Left colon (tissue), 2 donors: ENCODE results near the gene TFDP2. TPM values are rescaled to one million over a fixed set of nuclear protein-coding genes. Genes with fewer than 3 reads are reported as not detected.
"Not testable (repeated sequence)": the region's sequence is repeated elsewhere in the genome, so short reads cannot be mapped to it uniquely, and the experiment has no call there.

ENCODE experiments used
- ATAC-seq: fragments of 200-7000 bp; cut with Tn5 transposase; one replicate; pipeline ENCODE4 v1.9.1; 2020; ENCODE audit warnings: mild to moderate bottlenecking, moderate library complexity
- DNase-seq, 2 donors: peaks; one replicate each; pipeline ENCODE4 v3.0.0-alpha.2; 2020
- intact Hi-C, 2 donors: fragments of 100-400 bp; cut with DNase I in 1 of 2; cut with micrococcal nuclease in 1 of 2; formaldehyde crosslinking; loops; one replicate each; pipeline versions ENCODE4 v1.11.2 to v1.14.0; 2022; cut with DNase I, micrococcal nuclease
- total RNA-seq, 2 donors: library from RNA; stranded (reverse); fragmentation: NEBNext Ultra II Directional; extraction: Animal tissue kit (Norgen Biotek cat#: 25700); gene quantifications; one replicate each; pipeline ENCODE4 v1.2.1, GENCODE V29; 2021
- donor health status: DM: no; HTN: no; CAD: no.
- donor health status: DM: yes; HTN: yes; CAD: no.

Gene TFDP2
- total RNA-seq, 2 donors from 2014 or later: 33.7 to 46.2 TPM

DNA sequence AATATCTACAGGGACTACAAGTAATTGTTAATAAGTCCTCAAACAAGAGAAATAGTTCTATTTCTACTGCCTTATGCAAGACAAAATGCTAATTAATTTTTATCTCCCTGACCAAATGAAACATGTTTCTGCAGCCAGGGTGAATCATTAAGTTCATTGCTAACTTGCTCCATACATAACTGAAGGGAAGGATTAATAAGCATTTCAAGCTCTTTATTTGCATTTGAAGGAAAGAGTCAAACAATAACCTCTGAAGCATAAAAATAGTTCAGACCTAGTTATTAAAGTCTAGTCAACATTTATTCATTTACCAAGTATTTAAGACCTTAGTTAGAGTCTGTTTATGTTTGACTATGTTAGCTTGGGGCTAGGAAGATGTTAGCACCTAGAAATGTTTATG is 152.9 kb downstream of the TFDP2 start:
- intact Hi-C loops: no loop called here
- ATAC-seq: no peak
- DNase-seq: no peak

DNA sequence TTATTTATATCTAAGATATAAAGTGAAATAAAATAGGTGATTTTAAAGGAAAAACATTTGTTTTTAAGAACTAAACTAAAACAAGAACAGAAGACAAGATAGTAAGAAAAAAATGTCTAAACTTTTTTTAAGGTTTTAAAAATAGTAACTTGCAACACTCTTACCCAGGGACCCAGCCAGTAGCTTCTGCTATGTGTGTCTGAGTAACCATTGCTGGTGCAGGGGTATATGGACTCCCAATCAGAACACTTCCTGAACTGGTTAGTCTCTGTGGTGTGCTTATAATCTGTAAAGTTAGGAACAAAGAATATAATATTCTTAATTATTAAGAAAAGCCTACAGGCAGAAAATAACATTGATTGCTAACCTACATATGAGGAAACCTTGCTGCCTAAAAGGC is 154.5 kb downstream of the TFDP2 start:
- intact Hi-C loops: no loop called here
- DNase-seq: no peak
- no peak for ATAC-seq

DNA sequence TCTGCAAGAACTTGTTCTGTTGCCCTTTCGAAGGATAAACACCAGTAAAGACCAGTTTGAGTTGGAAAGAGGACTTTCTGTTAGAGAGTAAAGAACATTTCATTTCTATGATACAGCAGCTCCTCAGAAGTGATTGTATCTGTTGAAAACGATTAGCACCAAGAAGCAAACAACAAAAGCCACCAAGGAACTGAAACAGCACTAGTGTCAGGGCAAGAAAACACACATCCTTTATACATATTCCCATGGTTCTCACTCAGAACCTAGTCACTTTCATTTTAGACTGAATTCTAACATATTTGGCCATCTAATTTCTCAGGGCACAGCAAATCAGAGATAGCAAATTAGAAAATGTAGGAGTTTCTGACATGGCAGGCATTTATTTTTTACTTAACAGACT is 156.8 kb downstream of the TFDP2 start:
- ATAC-seq (no peak), DNase-seq (no peak)
- intact Hi-C loops: no loop called here

DNA sequence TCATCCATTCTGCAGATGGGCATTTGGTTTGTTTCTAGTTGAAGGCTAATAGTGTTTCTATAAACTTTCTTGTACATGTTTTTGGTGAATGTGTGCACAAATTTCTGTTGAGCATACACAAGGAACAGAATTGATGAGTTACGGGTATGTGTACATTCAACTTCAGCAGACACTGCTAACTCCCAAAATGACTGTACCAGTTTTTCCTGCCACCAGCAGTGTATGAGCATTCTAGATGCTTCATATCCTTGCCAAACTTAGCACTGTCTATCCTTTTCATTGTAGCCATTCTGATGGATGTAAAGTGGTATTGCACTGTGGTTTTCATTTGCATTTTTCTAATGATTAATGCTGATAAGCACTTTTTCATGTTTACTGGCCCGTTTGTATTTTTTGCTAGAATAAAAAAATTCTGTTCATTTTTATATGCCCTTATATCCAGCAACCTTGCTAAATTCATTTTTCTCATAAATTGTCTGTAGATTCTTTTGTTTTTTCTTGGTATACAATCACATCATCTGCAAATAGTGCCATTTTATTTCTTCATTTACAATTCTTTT is 162.7 kb downstream of the TFDP2 start:
- DNase-seq: no peak
- no peak for ATAC-seq
- intact Hi-C loops: no loop called here

DNA sequence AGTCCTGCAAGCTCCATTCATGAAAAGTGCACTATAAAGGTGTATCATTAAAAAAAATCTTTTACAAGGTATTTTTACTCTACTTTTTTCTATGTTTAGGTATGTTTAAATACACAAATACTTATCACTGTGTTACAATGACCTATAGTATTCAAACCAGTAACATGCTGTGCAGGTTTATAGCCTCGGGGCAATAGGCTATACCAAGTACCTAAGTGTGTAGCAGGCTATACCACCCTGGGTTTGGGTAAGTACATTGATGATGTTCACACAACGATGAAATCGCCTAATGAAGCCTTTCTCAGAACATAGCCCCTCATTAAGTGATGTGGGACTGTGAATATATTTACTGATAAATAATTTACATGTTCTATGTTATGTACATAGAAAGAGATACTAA is 168.3 kb downstream of the TFDP2 start:
- DNase-seq (no peak), ATAC-seq (no peak)
- intact Hi-C loops: no loop called here

DNA sequence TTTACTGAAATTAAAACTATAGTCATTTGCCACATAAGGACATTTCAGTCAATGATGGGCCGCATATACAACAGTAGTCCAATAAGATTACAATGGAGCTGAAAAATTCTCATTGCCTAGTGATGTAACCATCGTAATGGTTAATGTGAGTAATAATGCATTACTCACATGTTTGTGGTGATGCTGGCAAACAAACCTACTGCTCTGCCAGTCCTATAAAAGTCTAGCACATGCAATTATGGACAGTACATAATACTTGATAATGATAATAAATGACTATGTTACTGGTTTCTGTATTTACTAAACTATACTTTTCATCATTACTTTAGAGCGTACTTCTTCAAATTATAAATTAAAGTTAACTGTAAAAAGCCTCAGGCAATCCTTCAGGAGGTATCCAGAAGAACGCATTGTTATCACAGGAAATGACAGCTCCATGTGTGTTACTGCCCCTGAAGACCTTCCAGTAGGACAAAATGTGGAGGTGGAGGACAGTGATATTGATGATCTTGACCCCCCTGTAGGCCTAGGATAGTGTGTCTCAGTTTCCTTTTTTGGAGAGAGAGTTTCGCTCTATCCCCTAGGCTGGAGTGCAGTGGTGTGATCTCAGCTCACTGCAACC is 170.2 kb downstream of the TFDP2 start:
- ATAC-seq (no peak), DNase-seq (no peak)
- intact Hi-C loops: no loop called here

DNA sequence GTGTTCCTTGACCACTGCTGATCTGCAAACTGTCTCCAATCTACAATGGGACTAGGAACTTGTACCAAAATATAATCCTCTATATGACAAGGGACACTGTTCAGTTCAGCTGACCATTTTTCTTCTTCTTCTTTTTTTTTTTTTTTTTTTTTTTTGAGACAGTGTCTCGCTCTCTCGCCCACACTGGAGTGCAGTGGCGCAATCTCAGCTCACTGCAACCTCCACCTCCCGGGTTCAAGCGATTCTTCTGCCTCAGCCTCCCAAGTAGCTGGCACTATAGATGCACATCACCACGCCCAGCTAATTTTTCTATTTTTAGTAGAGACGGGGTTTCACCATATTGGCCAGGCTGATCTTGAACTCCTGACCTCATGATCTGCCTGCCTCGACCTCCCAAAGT is 174.6 kb downstream of the TFDP2 start:
- ATAC-seq, intact Hi-C loops, DNase-seq: not testable (repeated sequence)

DNA sequence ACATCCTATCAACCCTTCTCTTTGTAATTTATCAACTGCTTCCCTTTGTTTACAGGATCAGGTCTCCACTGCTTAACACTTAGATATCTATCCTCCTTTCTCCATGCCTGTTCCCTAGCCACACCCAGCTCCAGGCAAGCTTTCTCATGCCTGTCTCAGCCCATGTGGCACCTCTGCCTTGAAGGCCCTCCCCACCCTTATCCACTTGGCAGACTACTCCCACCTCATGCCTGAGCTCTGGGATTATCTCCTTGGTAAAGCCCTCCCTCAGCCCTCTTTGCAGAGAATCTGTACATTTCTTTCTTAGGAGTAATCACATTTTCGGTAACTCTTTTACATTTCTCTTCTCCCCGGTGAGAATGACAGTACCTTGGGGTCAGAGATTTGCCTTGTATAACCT is 176.9 kb downstream of the TFDP2 start:
- intact Hi-C loops: no loop called here
- DNase-seq: no peak
- ATAC-seq: no peak

DNA sequence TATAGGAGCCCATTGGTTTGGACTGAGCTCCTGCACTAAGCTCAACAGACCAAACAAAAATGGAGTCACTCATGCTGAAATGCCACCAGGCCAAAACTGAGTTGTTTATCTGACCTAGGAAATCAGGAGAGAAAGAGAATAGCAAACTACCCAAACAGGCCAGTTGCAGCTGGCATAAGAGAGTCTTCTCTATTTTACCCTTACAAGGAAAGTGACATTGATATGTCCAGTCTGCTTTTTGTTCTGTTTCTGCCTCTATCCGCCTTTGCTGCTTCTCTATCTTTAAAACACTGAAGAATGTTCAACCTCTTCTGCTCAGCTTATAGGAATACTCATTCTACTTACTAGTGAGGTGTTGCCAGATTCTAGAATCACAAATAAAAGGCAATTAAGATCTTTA is 177.8 kb downstream of the TFDP2 start:
- intact Hi-C loops: no loop called here
- DNase-seq (no peak), ATAC-seq (no peak)

DNA sequence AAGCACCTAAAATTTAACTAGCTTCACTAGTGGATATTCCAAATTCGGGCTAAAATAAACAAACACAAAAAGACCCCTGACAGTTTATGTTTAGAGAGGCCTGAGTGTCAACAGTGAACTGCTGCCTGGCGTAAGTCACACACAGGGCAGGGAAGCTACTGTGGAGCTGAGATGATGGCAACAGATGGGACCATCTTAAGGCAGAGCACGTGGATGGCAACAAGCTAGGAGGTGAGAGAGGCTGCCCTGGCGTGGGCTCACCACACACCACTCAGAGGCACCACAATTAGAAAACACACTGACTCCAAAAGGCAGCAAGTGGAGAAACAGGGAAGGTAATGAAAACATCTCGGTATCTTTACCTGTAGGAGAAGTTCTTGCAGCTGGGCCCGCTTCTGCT is 179.6 kb downstream of the TFDP2 start:
- ATAC-seq (no peak), DNase-seq (no peak)
- intact Hi-C loops: no loop called here

DNA sequence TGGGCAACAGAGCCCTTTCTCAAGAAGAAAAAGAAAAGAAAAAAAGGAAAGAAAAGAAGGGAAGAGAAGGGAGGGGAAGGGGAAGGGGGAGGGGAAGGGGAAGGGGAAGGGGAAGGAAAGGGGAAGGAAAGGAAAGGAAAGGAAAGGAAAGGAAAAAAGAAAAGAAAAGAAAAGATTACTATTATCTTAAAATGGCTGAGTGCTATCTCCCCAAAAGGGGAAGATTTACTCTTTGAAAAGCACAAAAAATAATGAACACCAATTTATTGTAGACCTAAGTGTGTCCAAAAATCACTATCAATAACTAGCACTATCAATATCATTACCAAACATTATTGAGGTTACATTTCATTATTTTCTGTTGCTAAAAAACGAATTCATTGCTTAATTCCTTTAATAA is 183.9 kb downstream of the TFDP2 start:
- intact Hi-C loops: no loop called here
- DNase-seq: no peak
- no peak for ATAC-seq

DNA sequence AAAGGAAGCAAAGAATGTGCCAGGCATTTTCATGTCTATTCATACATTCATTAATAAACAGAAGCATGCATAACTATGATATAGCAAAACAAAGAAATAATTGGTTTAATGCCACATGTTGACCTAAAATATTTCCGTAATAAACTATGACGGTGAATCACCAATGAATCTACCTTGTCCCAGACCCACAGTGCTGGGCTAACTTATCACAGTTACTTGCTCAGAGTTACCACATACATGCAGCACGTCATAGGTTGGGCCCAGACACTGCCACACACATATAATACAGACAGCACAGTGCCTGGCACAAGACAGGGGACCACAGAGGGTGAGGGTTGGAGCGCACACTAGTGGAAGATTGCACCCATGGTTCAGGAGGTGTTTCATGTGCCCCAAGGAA is 186.0 kb downstream of the TFDP2 start:
- intact Hi-C loops: no loop called here
- DNase-seq: no peak
- no peak for ATAC-seq

DNA sequence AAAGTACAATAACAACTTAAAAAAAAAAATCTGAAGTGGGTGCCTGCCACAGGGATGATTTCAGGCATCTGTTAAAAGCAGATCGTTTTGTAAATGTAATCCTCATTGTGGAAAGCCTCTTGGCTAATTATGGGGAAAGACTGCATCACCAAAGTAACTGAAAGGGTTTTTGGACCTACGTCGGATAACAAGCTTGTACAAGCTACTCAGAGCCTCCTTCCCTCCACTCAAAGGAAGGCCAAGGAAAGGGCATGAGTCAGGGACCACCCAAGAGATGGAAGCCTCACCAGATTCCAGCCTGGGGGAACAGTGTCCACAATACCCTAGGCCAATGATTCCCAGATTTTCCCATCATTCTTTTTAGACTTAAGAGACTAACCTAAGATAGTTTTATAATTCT is 188.6 kb downstream of the TFDP2 start:
- ATAC-seq (no peak), DNase-seq (no peak)
- intact Hi-C loops: no loop called here

DNA sequence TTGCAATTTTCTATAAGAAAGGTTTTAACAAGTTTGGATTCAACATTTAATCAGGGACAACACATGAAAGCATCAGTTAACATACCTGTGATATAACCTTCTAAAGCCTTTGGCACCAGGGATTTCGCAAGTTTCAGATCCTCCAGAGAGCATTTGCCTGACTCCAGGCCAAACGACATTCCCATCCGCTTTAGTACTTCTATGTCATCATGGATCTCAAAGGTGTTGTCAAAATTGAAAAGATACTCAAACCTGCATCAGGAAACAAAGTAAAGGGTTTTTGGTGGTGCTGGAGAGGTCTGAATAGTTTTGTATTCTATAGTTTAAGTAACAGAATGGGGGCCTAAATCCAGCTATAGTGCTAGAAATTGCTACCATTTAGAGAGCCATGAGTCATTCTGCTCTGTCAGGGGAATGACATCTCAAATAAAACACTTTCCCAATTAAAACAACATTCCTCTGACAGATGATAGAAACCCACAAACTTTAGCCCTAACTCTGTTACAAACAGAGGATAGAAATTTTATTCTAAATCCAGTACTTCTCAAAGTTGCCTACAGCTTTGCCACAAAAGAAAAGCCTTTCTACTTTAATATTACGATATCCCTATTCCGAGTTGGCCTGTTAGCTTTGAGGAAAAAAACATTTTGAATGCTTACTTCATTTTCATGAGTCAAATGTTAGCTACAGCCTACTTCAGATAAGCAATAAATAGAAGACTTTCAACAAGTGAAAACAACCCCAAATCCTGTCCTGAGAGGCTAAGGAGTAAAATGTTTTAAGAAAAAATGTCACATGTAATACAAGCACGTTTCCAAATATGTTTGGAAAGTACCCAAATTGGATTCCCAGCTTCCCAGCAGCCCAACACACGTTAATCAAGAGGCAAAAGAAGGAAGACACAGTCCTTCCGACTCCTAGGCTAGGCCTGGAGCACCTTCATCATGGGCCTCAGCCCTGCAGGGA is 189.5 kb downstream of the TFDP2 start:
- intact Hi-C loops: no loop called here
- DNase-seq: no peak
- ATAC-seq: no peak

DNA sequence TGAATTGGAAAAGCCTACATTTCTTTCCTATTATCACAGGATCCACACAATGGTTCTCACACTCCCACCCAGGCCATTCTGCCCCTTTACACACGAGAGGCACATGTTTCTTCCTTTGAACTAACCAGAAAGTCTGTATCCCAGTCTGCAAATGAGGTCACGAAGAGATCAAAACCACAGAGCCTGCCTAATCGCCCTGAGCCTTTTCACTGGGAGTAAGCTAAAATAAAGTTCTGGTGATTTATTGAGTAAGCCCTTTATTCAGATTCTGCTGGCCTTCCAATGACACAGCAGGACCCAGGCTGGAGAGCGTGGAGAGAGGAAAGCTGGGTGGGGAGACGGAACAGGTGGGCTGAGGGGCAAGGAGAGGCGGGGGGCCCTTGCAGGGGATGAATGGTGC is 194.2 kb downstream of the TFDP2 start:
- DNase-seq (no peak), ATAC-seq (no peak)
- intact Hi-C loops: no loop called here

DNA sequence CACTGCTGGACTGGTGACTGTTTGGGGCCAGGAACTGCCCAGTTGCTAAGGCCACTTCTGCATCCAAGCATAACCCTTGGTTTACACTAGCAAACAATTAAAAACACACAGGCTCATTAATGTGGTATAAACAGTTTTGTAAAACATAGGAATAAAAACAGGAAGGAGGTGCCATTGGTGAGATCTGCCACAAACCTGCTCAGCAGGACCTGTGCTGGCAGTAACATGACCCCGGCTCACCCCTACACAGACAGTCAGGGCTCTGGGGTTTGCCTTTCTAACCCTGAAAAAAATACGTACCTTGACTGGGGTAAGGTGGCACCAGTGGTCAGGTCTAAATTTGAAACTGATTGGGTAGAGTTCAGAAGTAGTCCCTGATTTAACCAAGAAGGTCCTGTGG is 196.7 kb downstream of the TFDP2 start:
- intact Hi-C loops: no loop called here
- no peak for ATAC-seq
- no peak for DNase-seq

DNA sequence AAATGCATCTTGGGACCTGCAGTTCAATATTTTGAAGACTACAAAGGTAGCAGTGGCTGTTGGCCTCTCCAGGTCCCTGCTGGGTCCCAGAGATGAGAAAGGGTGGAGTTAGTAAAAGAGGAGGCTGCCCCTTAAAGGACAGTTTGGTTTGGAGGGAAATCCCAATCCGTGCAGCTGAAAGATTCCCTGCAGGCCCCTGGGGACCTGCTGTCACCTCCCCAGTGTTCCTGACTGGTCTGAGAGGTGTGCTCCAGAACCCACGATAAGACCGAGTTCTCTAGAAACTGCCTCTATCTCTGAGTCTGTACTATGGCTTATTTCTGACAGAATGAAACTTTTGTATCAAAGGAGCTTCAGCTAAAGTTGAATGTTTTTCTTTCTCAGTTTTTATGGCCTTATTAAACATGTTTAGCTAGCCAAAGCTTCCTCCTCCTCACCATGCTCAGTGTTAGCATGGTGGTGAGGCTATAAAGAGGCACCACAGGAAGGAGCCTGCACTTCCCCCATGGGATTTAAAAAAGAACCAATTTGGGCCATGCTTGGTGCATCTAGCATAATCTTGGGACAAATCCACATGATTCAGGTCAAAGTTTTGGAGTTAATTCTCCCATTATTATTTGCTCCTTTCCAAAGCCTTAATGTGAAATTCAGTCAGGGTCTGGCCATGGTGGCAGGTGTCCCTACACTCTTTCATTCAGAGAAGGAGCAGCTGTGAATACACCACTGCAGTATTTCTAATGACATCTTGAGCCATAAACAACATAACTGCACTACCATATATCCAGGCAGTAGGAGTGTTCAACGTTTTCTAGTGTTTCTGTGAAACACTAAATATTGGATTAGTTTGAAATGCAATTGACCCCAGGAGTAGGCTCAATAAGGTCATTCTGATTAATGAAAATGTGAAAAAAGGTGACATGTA is 198.5 kb downstream of the TFDP2 start:
- ATAC-seq (peak; percentile 90), DNase-seq (no peak)
- intact Hi-C loops: no loop called here

DNA sequence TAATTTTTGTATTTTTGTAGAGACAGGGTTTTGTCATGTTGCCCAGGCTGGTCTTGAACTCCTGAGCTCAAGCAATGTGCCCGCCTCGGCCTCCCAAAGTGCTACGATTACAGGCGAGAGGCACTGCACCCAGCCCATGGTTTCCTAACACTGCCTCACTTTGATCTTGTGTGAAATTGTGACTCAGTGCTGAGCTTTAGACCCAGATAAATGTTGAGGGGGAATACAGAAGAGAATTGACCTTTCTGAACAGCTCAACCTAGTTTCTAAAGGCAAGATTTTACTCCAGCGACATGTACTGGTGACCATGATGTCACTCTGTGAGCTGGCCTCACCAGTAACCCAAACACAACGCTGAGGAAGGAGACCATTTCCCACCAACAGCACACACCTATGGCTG is 199.4 kb downstream of the TFDP2 start:
- DNase-seq (no peak), ATAC-seq (no peak)
- intact Hi-C loops: no loop called here

DNA sequence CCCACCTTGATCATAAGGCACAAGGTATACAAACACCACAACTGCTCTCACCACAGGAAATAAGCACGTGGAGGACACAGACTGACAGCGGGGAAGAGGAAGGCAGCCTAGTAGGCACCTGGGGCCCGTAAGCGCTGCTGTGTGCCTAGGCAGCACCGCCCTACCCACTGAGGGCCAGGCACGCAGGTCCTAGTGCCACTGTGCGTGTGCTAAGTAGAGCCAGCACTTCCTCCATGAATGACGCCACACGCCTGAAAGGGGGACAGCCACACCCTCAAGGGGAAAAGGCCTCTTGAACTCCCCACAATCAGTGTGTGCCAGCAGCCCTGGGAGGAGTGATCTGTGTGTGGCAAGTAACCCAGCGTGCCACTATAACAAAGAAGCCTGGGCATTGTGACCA is 199.9 kb downstream of the TFDP2 start:
- intact Hi-C loops: no loop called here
- DNase-seq (no peak), ATAC-seq (peak; percentile 38)
